ENCODE results near the gene FBXL17.

DNA sequence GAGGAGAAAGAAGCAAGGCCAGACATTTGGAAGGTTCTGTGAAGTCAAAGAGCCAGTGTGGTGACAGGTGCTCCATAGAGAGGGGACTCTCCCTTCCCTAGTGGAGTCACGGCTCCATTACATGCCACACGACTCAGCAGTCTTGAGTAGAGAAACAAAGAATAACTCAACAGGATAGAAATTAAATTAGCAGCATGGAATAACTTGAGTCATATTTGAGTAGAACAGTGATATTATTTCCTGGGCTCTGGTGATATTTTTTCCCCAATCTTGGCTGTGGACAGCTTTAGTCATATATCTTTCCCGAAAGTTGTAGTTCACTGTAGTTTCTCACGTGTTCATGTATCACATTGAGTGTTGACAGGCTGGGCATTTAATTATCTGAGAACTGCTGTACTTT, 561.5 kb downstream of the FBXL17 start:
- TF ChIP-seq EZH2 (IDR thresholded peaks at IDR 0.05; ENCODE audit: borderline replicate concordance, low read depth, low read length, severe bottlenecking), result no peak
- TF ChIP-seq, protein P1, sequence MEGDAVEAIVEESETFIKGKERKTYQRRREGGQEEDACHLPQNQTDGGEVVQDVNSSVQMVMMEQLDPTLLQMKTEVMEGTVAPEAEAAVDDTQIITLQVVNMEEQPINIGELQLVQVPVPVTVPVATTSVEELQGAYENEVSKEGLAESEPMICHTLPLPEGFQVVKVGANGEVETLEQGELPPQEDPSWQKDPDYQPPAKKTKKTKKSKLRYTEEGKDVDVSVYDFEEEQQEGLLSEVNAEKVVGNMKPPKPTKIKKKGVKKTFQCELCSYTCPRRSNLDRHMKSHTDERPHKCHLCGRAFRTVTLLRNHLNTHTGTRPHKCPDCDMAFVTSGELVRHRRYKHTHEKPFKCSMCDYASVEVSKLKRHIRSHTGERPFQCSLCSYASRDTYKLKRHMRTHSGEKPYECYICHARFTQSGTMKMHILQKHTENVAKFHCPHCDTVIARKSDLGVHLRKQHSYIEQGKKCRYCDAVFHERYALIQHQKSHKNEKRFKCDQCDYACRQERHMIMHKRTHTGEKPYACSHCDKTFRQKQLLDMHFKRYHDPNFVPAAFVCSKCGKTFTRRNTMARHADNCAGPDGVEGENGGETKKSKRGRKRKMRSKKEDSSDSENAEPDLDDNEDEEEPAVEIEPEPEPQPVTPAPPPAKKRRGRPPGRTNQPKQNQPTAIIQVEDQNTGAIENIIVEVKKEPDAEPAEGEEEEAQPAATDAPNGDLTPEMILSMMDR (IDR thresholded peaks at IDR 0.05; ENCODE audit: borderline replicate concordance, extremely low read depth, low read length, poor library complexity, severe bottlenecking), result no peak

Measured in DND-41 (cell line).